A673 (cell line): ENCODE data around the gene APEX2.

Source experiments
- CTCF ChIP-seq: fragments of 300-800, 200-600 bp; sonication (generic); conservative IDR thresholded peaks from 2 replicates; pipeline ENCODE4 v1.5.1; 2017; ENCODE audit warnings: low read depth, mild to moderate bottlenecking, antibody characterized with exemption, low read length, moderate library complexity, mixed read lengths
- EZH2 ChIP-seq: fragments of 200-600 bp; sonication (generic); IDR thresholded peaks from 2 replicates; pipeline ENCODE4 v1.6.1; 2017; ENCODE audit warnings: borderline replicate concordance, low read depth, mild to moderate bottlenecking, mixed read lengths, antibody characterized with exemption, low read length; ENCODE audit not compliant: poor library complexity, severe bottlenecking

- no peak for TF ChIP-seq CTCF
- no peak for TF ChIP-seq EZH2
Measured at GRCh38 chrX:55026840-55027239, 26.7 kb downstream of the APEX2 start.
